Measurements from ENCODE around the gene DHRS3.

DNA sequence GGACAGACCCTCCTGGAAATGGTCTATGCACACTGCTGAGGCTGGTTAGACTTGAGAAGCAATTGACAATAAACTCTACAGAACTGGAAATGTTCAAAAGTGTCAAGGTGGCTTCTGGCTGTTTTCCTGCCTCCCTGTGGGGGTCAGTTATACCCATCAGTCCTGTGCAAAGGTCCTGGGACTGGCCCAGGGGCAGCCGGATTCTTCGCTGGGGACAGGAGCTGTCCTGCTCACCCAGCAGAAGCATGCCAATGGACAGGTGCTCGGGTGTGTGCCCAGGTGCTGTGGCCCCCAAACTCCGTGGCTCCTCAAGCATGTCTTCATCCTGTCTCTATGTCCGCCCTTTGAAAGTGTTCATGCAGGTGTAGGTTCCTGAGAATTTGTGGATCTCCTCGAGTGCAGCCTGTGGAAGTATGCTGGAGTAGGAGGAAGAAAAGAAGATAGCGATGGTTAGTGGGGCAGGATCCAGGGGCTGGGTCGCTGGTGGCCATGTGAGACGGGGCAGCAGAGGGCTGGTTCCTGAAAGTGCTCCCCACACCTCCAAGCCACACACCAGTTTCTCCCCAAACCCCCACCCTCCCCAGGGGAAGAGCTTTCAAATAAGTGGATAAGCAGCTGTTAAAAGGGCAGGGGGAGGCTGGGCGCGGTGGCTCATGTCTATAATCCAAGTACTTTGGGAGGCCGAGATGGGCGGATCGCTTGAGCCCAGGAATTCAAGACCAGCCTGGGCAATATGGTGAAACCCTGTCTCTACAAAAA, 49.8 kb downstream of the DHRS3 start:
- no peak for TF ChIP-seq KAT7 (CRISPR knock-in tag; IDR thresholded peaks at IDR 0.05; ENCODE audit: borderline replicate concordance)
- TF ChIP-seq, protein P1, sequence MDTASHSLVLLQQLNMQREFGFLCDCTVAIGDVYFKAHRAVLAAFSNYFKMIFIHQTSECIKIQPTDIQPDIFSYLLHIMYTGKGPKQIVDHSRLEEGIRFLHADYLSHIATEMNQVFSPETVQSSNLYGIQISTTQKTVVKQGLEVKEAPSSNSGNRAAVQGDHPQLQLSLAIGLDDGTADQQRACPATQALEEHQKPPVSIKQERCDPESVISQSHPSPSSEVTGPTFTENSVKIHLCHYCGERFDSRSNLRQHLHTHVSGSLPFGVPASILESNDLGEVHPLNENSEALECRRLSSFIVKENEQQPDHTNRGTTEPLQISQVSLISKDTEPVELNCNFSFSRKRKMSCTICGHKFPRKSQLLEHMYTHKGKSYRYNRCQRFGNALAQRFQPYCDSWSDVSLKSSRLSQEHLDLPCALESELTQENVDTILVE (CRISPR knock-in tag; IDR thresholded peaks at IDR 0.05): no peak
- TF ChIP-seq ZNF10 (CRISPR knock-in tag; IDR thresholded peaks at IDR 0.05; ENCODE audit: borderline replicate concordance, low read depth): no peak
- TF ChIP-seq JUNB (CRISPR knock-in tag; IDR thresholded peaks at IDR 0.05; ENCODE audit: borderline replicate concordance): no peak
- TF ChIP-seq EZH2 (conservative IDR thresholded peaks at IDR 0.05; ENCODE audit: low read depth, low read length): no peak
- no peak for TF ChIP-seq NKX3-1 (CRISPR knock-in tag; IDR thresholded peaks at IDR 0.05)
- no peak for TF ChIP-seq ATF7 (IDR thresholded peaks at IDR 0.05)
- TF ChIP-seq ATF7 (CRISPR knock-in tag; IDR thresholded peaks at IDR 0.05): no peak
- no peak for TF ChIP-seq ZNF446 (CRISPR knock-in tag; IDR thresholded peaks at IDR 0.05)
